HCT116 (cell line): ENCODE results near the gene S100A12. TPM values are rescaled to one million over a fixed set of nuclear protein-coding genes. Genes with fewer than 3 reads are reported as not detected.

Experiments
- ATAC-seq: fragments of 200-7000 bp; cut with Tn5 transposase; 2 replicates; pipeline ENCODE4 v1.9.1; 2020; ENCODE audit warnings: mild to moderate bottlenecking, moderate library complexity
- BruUV-seq: library from RNA; stranded (reverse); fragments of 400-500 nt; replicated peaks from 2 replicates; lab custom pipeline; 2021; lab: Mats Ljungman, UMichigan
- CTCF ChIA-PET: fragments of 300-600 bp; sonication (Branson Sonifier 250); formaldehyde crosslinking; loops from one replicate; lab custom pipeline; 2021; ENCODE audit warnings: antibody characterized with exemption; lab: Charles Lee
- POLR2A ChIA-PET: fragments of 300-600, 350-600 bp; sonication (Branson Sonifier 250); formaldehyde crosslinking; loops from one replicate; lab custom pipeline; 2021; ENCODE audit warnings: antibody characterized with exemption; lab: Charles Lee
- RAD21 ChIA-PET, 2 experiments: fragments of 300-600 bp; sonication (Branson Sonifier 250); formaldehyde crosslinking; loops; one replicate each; lab custom pipeline; 2023; ENCODE audit warnings: low total read pairs in 2 of 2; ENCODE audit not compliant: uncharacterized antibody in 2 of 2, unreplicated experiment in 2 of 2, low non-redundant PET in 1 of 2; lab: Charles Lee
- DNase-seq: peaks from one replicate; pipeline ENCODE4 v3.0.0-alpha.2; 2010; ENCODE audit warnings: low read depth, low spot score
- H2AFZ ChIP-seq: fragments of 200-600 bp; shearing (Covaris generic), sonication (generic); 2 replicates; pipeline ENCODE4 v1.6.1; 2017; ENCODE audit warnings: low read depth, mixed run types, mixed read lengths, antibody characterized with exemption, low read length; ENCODE audit not compliant: poor library complexity, severe bottlenecking
- H3K27ac ChIP-seq: 2 replicates; pipeline ENCODE4 v1.5.1; 2012; ENCODE audit warnings: low read depth, low read length
- H3K27me3 ChIP-seq: fragments of 200-600 bp; sonication (generic); 2 replicates; pipeline ENCODE4 v1.6.1; 2016; ENCODE audit warnings: mixed run types, low read length, mixed read lengths; ENCODE audit not compliant: insufficient read depth
- H3K36me3 ChIP-seq, 2 experiments: fragments of 200-500 bp in 1 of 2; fragments of 200-600 bp in 1 of 2; sonication (Bioruptor generic) in 1 of 2; sonication (generic) in 1 of 2; 2 replicates each; pipeline versions ENCODE4 v1.5.1 to v1.6.1; 2014 to 2016; ENCODE audit warnings: low read length in 2 of 2, inconsistent platforms in 1 of 2, mixed read lengths in 1 of 2, mixed run types in 1 of 2; ENCODE audit not compliant: insufficient read depth in 2 of 2, control insufficient read depth in 1 of 2
- H3K4me1 ChIP-seq, 2 experiments: fragments of 200-600 bp in 1 of 2; sonication (generic) in 1 of 2; 2 replicates each; pipeline versions ENCODE4 v1.5.1 to v1.6.1; 2012 to 2017; ENCODE audit warnings: low read length in 2 of 2, inconsistent platforms in 1 of 2, mild to moderate bottlenecking in 1 of 2, mixed read lengths in 1 of 2, mixed run types in 1 of 2, moderate library complexity in 1 of 2; ENCODE audit not compliant: insufficient read depth in 2 of 2, control insufficient read depth in 1 of 2
- H3K4me2 ChIP-seq: fragments of 200-600 bp; sonication (generic); 2 replicates; pipeline ENCODE4 v1.6.1; 2017; ENCODE audit warnings: mixed run types, low read length, mixed read lengths
- H3K4me3 ChIP-seq, 2 experiments: fragments of 200-600 bp in 1 of 2; sonication (generic) in 1 of 2; replicated peaks in 1 of 2; 2 replicates each; pipeline ENCODE4 v1.5.1; 2011 to 2016; ENCODE audit warnings: low read length in 2 of 2, control low read depth in 1 of 2, low read depth in 1 of 2, mild to moderate bottlenecking in 1 of 2, mixed read lengths in 1 of 2, mixed run types in 1 of 2
- H3K79me2 ChIP-seq: fragments of 200-600 bp; sonication (generic); 2 replicates; pipeline ENCODE4 v1.6.1; 2017; ENCODE audit warnings: mild to moderate bottlenecking, mixed run types, low read length, moderate library complexity, mixed read lengths; ENCODE audit not compliant: insufficient read depth
- H3K9ac ChIP-seq: fragments of 200-600 bp; sonication (generic); 2 replicates; pipeline ENCODE4 v1.6.1; 2016; ENCODE audit warnings: low read length, mixed read lengths
- H3K9me2 ChIP-seq: fragments of 200-600 bp; sonication (generic), shearing (Covaris generic); 2 replicates; pipeline ENCODE4 v1.6.1; 2017; ENCODE audit warnings: mixed run types, mild to moderate bottlenecking, moderate library complexity; ENCODE audit not compliant: insufficient read depth
- H3K9me3 ChIP-seq, 2 experiments: fragments of 200-500 bp in 1 of 2; fragments of 200-600 bp in 1 of 2; sonication (Bioruptor generic) in 1 of 2; sonication (generic) in 1 of 2; 2 replicates each; pipeline ENCODE4 v1.6.1; 2014 to 2017; ENCODE audit warnings: low read length in 2 of 2, mixed read lengths in 2 of 2, inconsistent platforms in 1 of 2, low read depth in 1 of 2, mild to moderate bottlenecking in 1 of 2, mixed run types in 1 of 2, moderate library complexity in 1 of 2; ENCODE audit not compliant: control insufficient read depth in 1 of 2, insufficient read depth in 1 of 2
- H4K20me1 ChIP-seq: fragments of 200-600 bp; sonication (generic), shearing (Covaris generic); 2 replicates; pipeline ENCODE4 v1.6.1; 2017; ENCODE audit warnings: mixed run types, mild to moderate bottlenecking, moderate library complexity; ENCODE audit not compliant: insufficient read depth
- CBX3 ChIP-seq: IDR thresholded peaks from 2 replicates; pipeline ENCODE4 v1.6.1; 2012; ENCODE audit warnings: low read depth
- EZH2phosphoT487 ChIP-seq: fragments of 200-600 bp; IDR thresholded peaks from 2 replicates; pipeline ENCODE4 v1.6.1; 2018; ENCODE audit warnings: antibody characterized with exemption, borderline replicate concordance
- FOSL1 ChIP-seq: IDR thresholded peaks from 2 replicates; pipeline ENCODE4 v1.6.1; 2012; ENCODE audit warnings: low read depth
- JUND ChIP-seq: IDR thresholded peaks from 2 replicates; pipeline ENCODE4 v1.6.1; 2012
- POLR2A ChIP-seq: IDR thresholded peaks from 2 replicates; pipeline ENCODE4 v1.7.0; 2011; ENCODE audit warnings: borderline replicate concordance; ENCODE audit not compliant: insufficient read depth, insufficient read length; ENCODE audit errors: extremely low read depth
- POLR2AphosphoS5 ChIP-seq: IDR thresholded peaks from 2 replicates; pipeline ENCODE4 v1.6.1; 2011; ENCODE audit warnings: mild to moderate bottlenecking, low read depth, low read length, moderate library complexity
- RAD21 ChIP-seq: IDR thresholded peaks from 2 replicates; pipeline ENCODE4 v1.6.1; 2012; ENCODE audit warnings: low read depth, mild to moderate bottlenecking
- SP1 ChIP-seq: IDR thresholded peaks from 2 replicates; pipeline ENCODE4 v1.6.1; 2012; ENCODE audit warnings: low read depth
- SRF ChIP-seq: IDR thresholded peaks from 2 replicates; pipeline ENCODE4 v1.6.1; 2012; ENCODE audit warnings: low read depth
- TCF7L2 ChIP-seq: IDR thresholded peaks from 2 replicates; pipeline ENCODE4 v1.7.0; 2011; ENCODE audit warnings: borderline replicate concordance, inconsistent platforms; ENCODE audit not compliant: insufficient read depth, insufficient read length; ENCODE audit errors: extremely low read depth
- YY1 ChIP-seq: IDR thresholded peaks from 2 replicates; pipeline ENCODE4 v1.6.1; 2011; ENCODE audit warnings: low read length, low read depth, moderate library complexity, mild to moderate bottlenecking; ENCODE audit not compliant: insufficient replicate concordance; ENCODE audit errors: extremely low read depth
- ZNF274 ChIP-seq: fragments of 200-500 bp; sonication (Bioruptor generic); IDR thresholded peaks from 2 replicates; pipeline ENCODE4 v1.6.1; 2014; ENCODE audit warnings: mild to moderate bottlenecking, low read depth, low read length, inconsistent platforms
- intact Hi-C: fragments of 100-400 bp; cut with micrococcal nuclease; formaldehyde crosslinking; loops from 2 replicates; pipeline ENCODE4 v1.10.0; 2022
- total RNA-seq: library from RNA; stranded (reverse); gene quantifications from one replicate; pipeline ENCODE4 v1.2.1, GENCODE V29; 2021; ENCODE audit not compliant: unreplicated experiment
- TF ChIP-seq, protein P1 (sequence below), 3 experiments: fragments of 200-600 bp in 1 of 3; sonication (generic) in 1 of 3; IDR thresholded peaks in 2 of 3; conservative IDR thresholded peaks in 1 of 3; 2 replicates each; pipeline ENCODE4 v1.5.1; 2012 to 2017; ENCODE audit warnings: low read depth in 2 of 3, low read length in 2 of 3, antibody characterized with exemption in 1 of 3, borderline replicate concordance in 1 of 3, control low read depth in 1 of 3, mild to moderate bottlenecking in 1 of 3, mixed read lengths in 1 of 3, mixed run types in 1 of 3, moderate library complexity in 1 of 3; ENCODE audit not compliant: insufficient read depth in 1 of 3
- TF ChIP-seq, protein P2 (sequence below): IDR thresholded peaks from 2 replicates; pipeline ENCODE4 v1.6.1; 2012
- TF ChIP-seq, protein P3 (sequence below): IDR thresholded peaks from 2 replicates; pipeline ENCODE4 v1.6.1; 2012
- TF ChIP-seq, protein P4 (sequence below): IDR thresholded peaks from 2 replicates; pipeline ENCODE4 v1.6.1; 2012; ENCODE audit warnings: low read depth
- TF ChIP-seq, protein P5 (sequence below): IDR thresholded peaks from 2 replicates; pipeline ENCODE4 v1.6.1; 2011; ENCODE audit warnings: mild to moderate bottlenecking, low read length, moderate library complexity; ENCODE audit not compliant: insufficient replicate concordance; ENCODE audit errors: extremely low read depth

Gene S100A12
- total RNA-seq, 1 experiment from 2014 or later = not detected

DNA sequence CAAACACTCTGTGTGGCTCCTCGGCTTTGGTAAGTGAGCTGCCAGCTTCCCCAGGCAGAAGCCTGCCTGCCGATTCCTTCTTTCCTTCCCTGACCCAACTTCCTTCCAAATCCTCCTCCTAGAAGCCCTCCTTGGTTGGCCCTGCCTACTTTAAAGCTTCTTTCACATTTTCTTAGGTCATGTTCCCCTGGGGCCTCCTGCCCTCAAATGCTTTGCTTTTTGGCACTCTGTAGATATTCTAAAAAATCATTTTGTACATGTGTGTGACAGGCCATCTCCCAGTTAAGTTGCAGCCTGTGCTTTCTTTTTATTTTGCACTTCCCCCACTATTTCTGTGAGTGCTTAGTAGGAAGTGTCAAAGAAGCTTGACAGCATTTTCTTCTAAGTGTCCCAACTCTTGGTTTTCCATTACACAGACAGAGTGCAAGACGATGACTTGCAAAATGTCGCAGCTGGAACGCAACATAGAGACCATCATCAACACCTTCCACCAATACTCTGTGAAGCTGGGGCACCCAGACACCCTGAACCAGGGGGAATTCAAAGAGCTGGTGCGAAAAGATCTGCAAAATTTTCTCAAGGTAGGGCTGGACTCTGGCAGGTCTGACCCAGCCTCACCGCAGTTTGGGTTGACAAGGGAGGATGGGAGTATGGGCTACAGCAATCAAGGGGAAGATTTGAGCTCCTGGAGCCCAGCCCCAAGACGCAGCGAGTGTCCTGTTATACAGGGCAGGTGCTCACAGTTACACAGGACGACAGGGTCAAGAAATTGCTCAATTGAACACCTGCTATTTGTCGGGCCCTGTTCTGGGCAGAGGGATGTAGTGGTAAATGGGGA lies 17.3 kb downstream of the S100A12 start, which contains the start of gene S100A9:
S100A9 (plus strand) TSS at position 2 of the 838 bp plus-strand sequence; CDS start at position 432, 430 bp downstream.
- TF ChIP-seq SP1 = no peak
- no peak for TF ChIP-seq JUND
- no peak for TF ChIP-seq RAD21
- TF ChIP-seq, protein P1, sequence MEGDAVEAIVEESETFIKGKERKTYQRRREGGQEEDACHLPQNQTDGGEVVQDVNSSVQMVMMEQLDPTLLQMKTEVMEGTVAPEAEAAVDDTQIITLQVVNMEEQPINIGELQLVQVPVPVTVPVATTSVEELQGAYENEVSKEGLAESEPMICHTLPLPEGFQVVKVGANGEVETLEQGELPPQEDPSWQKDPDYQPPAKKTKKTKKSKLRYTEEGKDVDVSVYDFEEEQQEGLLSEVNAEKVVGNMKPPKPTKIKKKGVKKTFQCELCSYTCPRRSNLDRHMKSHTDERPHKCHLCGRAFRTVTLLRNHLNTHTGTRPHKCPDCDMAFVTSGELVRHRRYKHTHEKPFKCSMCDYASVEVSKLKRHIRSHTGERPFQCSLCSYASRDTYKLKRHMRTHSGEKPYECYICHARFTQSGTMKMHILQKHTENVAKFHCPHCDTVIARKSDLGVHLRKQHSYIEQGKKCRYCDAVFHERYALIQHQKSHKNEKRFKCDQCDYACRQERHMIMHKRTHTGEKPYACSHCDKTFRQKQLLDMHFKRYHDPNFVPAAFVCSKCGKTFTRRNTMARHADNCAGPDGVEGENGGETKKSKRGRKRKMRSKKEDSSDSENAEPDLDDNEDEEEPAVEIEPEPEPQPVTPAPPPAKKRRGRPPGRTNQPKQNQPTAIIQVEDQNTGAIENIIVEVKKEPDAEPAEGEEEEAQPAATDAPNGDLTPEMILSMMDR (IDR thresholded peaks at IDR 0.05 in 2 of 3, conservative IDR thresholded peaks at IDR 0.05 in 1 of 3; ENCODE audit: borderline replicate concordance in 1 of 3, insufficient read depth in 1 of 3, low read depth in 2 of 3, low read length in 2 of 3) = no peak
- no peak for TF ChIP-seq CBX3
- TF ChIP-seq, protein P2, sequence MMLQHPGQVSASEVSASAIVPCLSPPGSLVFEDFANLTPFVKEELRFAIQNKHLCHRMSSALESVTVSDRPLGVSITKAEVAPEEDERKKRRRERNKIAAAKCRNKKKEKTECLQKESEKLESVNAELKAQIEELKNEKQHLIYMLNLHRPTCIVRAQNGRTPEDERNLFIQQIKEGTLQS = no peak
- no peak for TF ChIP-seq ZNF274
- no peak for TF ChIP-seq SRF
- no peak for TF ChIP-seq POLR2A
- TF ChIP-seq, protein P3, sequence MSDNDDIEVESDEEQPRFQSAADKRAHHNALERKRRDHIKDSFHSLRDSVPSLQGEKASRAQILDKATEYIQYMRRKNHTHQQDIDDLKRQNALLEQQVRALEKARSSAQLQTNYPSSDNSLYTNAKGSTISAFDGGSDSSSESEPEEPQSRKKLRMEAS = no peak
- TF ChIP-seq, protein P4, sequence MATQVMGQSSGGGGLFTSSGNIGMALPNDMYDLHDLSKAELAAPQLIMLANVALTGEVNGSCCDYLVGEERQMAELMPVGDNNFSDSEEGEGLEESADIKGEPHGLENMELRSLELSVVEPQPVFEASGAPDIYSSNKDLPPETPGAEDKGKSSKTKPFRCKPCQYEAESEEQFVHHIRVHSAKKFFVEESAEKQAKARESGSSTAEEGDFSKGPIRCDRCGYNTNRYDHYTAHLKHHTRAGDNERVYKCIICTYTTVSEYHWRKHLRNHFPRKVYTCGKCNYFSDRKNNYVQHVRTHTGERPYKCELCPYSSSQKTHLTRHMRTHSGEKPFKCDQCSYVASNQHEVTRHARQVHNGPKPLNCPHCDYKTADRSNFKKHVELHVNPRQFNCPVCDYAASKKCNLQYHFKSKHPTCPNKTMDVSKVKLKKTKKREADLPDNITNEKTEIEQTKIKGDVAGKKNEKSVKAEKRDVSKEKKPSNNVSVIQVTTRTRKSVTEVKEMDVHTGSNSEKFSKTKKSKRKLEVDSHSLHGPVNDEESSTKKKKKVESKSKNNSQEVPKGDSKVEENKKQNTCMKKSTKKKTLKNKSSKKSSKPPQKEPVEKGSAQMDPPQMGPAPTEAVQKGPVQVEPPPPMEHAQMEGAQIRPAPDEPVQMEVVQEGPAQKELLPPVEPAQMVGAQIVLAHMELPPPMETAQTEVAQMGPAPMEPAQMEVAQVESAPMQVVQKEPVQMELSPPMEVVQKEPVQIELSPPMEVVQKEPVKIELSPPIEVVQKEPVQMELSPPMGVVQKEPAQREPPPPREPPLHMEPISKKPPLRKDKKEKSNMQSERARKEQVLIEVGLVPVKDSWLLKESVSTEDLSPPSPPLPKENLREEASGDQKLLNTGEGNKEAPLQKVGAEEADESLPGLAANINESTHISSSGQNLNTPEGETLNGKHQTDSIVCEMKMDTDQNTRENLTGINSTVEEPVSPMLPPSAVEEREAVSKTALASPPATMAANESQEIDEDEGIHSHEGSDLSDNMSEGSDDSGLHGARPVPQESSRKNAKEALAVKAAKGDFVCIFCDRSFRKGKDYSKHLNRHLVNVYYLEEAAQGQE = no peak
- no peak for TF ChIP-seq POLR2AphosphoS5
- no peak for TF ChIP-seq EZH2phosphoT487
- TF ChIP-seq YY1 = no peak
- TF ChIP-seq, protein P5, sequence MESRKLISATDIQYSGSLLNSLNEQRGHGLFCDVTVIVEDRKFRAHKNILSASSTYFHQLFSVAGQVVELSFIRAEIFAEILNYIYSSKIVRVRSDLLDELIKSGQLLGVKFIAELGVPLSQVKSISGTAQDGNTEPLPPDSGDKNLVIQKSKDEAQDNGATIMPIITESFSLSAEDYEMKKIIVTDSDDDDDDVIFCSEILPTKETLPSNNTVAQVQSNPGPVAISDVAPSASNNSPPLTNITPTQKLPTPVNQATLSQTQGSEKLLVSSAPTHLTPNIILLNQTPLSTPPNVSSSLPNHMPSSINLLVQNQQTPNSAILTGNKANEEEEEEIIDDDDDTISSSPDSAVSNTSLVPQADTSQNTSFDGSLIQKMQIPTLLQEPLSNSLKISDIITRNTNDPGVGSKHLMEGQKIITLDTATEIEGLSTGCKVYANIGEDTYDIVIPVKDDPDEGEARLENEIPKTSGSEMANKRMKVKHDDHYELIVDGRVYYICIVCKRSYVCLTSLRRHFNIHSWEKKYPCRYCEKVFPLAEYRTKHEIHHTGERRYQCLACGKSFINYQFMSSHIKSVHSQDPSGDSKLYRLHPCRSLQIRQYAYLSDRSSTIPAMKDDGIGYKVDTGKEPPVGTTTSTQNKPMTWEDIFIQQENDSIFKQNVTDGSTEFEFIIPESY = no peak
- no peak for TF ChIP-seq TCF7L2
- no peak for TF ChIP-seq FOSL1
- TF ChIP-seq, all 23 proteins: peak for 0
- ChIA-PET POLR2A (no interaction called here), CTCF (interaction anchor here (0.9 kb wide), 2 partner anchors 108 to 137 kb away, joined by 3 read pairs; no protein-coding TSS in a partner anchor), RAD21 (no interaction called here)
- intact Hi-C loops = no loop called here
- Histone ChIP-seq H3K4me1 (no peaks in the 10 kb centered on the region; a peak in 1 of 4 replicates), H3K27me3 (peaks cover 2% of the 10 kb centered on the region; the same call in 1 of the 2 replicates), H3K9ac (no peak within 1 kb of the TSS), H3K79me2 (no peaks in the 10 kb centered on the region), H3K9me3 (no peaks in the 10 kb centered on the region), H3K27ac (no peak within 1 kb of the TSS), H3K4me2 (no peak within 1 kb of the TSS), H3K36me3 (no peaks in the 10 kb centered on the region), H3K4me3 (no peak within 1 kb of the TSS), H4K20me1 (no peaks in the 10 kb centered on the region), H2AFZ (no peak within 1 kb of the TSS), H3K9me2 (no peaks in the 10 kb centered on the region)
- DNase-seq = no peak
- no TSS peak for BruUV-seq
- ATAC-seq = no peak
